Lower lobe of right lung (tissue), 2 donors: Measurements from ENCODE around the gene NUPR1. TPM values are rescaled to one million over a fixed set of nuclear protein-coding genes. Genes with fewer than 3 reads are reported as not detected.
"Not testable (repeated sequence)": the region's sequence is repeated elsewhere in the genome, so short reads cannot be mapped to it uniquely, and the experiment has no call there.

Experiments used
- ATAC-seq, 2 donors: fragments of 200-7000 bp; cut with Tn5 transposase; one replicate each; pipeline ENCODE4 v1.9.1; 2020 to 2022; ENCODE audit warnings: mild to moderate bottlenecking in 2 of 2, moderate library complexity in 2 of 2
- DNase-seq: peaks from one replicate; pipeline ENCODE4 v3.0.0-alpha.2; 2020
- H3K27ac ChIP-seq: fragments of 200-600 bp; one replicate; pipeline ENCODE4 v1.8.0; 2022
- H3K27me3 ChIP-seq: fragments of 200-600 bp; one replicate; pipeline ENCODE4 v1.8.0; 2022; ENCODE audit warnings: low read depth
- H3K36me3 ChIP-seq: fragments of 200-600 bp; one replicate; pipeline ENCODE4 v1.8.0; 2022; ENCODE audit warnings: mild to moderate bottlenecking
- H3K4me1 ChIP-seq: fragments of 200-600 bp; one replicate; pipeline ENCODE4 v1.8.0; 2022
- H3K4me3 ChIP-seq: fragments of 200-600 bp; one replicate; pipeline ENCODE4 v1.8.0; 2022; ENCODE audit warnings: mild to moderate bottlenecking
- H3K9me3 ChIP-seq: fragments of 200-600 bp; one replicate; pipeline ENCODE4 v1.8.0; 2022
- CTCF ChIP-seq: fragments of 200-600 bp; IDR thresholded peaks from one replicate; pipeline ENCODE4 v1.8.0; 2022; ENCODE audit warnings: antibody characterized with exemption, mild to moderate bottlenecking
- intact Hi-C: fragments of 100-400 bp; cut with DNase I; formaldehyde crosslinking; loops from one replicate; pipeline ENCODE4 v1.11.0; 2022
- total RNA-seq: library from RNA; stranded (reverse); fragmentation: NEBNext Ultra II Directional; extraction: Animal tissue kit (Norgen Biotek cat#: 25700); gene quantifications from one replicate; pipeline ENCODE4 v1.2.1, GENCODE V29; 2021
- donor health status: DM: no; HTN: yes; CAD: no; lungs with severe emphysema.

The NUPR1 gene
- total RNA-seq, 1 donor from 2014 or later, result 302 TPM

- TF ChIP-seq CTCF, result no peak
- intact Hi-C loops, result no loop called here
Observed at GRCh38 chr16:28569968-28570752, 31.4 kb upstream of the NUPR1 start.

GRCh38 chr16:28569021-28569420 is 30.2 kb upstream of the NUPR1 start:
- DNase-seq (no peak), ATAC-seq (no peak)
- H3K36me3 ChIP-seq, result peaks cover 4% of the 10 kb centered on the region
- H3K4me1 ChIP-seq, result peaks cover 20% of the 10 kb centered on the region
- TF ChIP-seq CTCF, result no peak
- intact Hi-C loops, result no loop called here
- no peaks in the 10 kb centered on the region for H3K27me3 ChIP-seq
- H3K27ac ChIP-seq, result no peak overlapping the region
- H3K9me3 ChIP-seq, result no peaks in the 10 kb centered on the region
- no peak overlapping the region for H3K4me3 ChIP-seq

More at GRCh38 chr16:28569968-28570752, 31.4 kb upstream of the NUPR1 start:
- no peaks in the 10 kb centered on the region for H3K27me3 ChIP-seq
- no peak overlapping the region for H3K4me3 ChIP-seq
- H3K27ac ChIP-seq, result no peak overlapping the region
- DNase-seq, result no peak
- peaks cover 3% of the 10 kb centered on the region for H3K36me3 ChIP-seq
- no peaks in the 10 kb centered on the region for H3K9me3 ChIP-seq
- H3K4me1 ChIP-seq, result peaks cover 27% of the 10 kb centered on the region
- no peak for ATAC-seq

GRCh38 chr16:28567292-28567691 is 28.5 kb upstream of the NUPR1 start:
- intact Hi-C loops, result no loop called here
- Histone ChIP-seq H3K36me3 (peaks cover 4% of the 10 kb centered on the region), H3K4me1 (peaks cover 13% of the 10 kb centered on the region), H3K9me3 (no peaks in the 10 kb centered on the region), H3K27ac (no peak overlapping the region), H3K4me3 (no peak overlapping the region), H3K27me3 (no peaks in the 10 kb centered on the region)
- DNase-seq (no peak), ATAC-seq (no peak)
- no peak for TF ChIP-seq CTCF

- H3K27me3 ChIP-seq, H3K9me3 ChIP-seq, DNase-seq, intact Hi-C loops, ATAC-seq, H3K27ac ChIP-seq, H3K36me3 ChIP-seq, H3K4me3 ChIP-seq: not testable (repeated sequence)
- peaks cover 19% of the 10 kb centered on the region for H3K4me1 ChIP-seq
Observed at GRCh38 chr16:28566233-28566925, 27.6 kb upstream of the NUPR1 start.

DNA sequence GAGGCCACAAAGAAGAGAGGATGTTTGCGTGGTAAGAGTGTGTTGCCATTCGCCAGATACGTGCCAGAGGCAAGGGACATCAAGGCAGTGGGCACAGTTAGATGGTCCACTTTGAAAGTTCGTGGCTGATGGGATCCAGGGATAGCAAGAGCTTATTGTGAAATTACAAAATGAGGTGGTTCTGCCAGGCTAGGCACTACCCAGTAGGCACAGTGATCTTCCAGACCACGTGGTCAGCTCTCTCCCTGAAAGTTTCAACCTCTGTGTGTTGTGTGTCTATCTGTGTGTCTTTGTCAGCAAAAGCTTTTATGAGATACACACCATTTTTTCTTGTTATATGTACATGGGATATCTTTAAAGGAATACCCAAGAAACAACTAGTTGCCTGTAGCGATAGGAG is 24.4 kb upstream of the NUPR1 start:
- peak in 1 of 2 donors; percentile 29 for ATAC-seq

More for the DNA sequence above, 24.4 kb upstream of the NUPR1 start:
- no peak overlapping the region for H3K4me3 ChIP-seq
- TF ChIP-seq CTCF, result no peak
- intact Hi-C loops, result no loop called here
- H3K4me1 ChIP-seq, result peaks cover 24% of the 10 kb centered on the region
- H3K36me3 ChIP-seq, result peaks cover 14% of the 10 kb centered on the region
- no peaks in the 10 kb centered on the region for H3K9me3 ChIP-seq
- no peak for DNase-seq
- H3K27ac ChIP-seq, result no peak overlapping the region
- no peaks in the 10 kb centered on the region for H3K27me3 ChIP-seq
